Measurements from ENCODE around the gene MOSPD3.
"Not testable (repeated sequence)": the region's sequence is repeated elsewhere in the genome, so short reads cannot be mapped to it uniquely, and the experiment has no call there.

DNA sequence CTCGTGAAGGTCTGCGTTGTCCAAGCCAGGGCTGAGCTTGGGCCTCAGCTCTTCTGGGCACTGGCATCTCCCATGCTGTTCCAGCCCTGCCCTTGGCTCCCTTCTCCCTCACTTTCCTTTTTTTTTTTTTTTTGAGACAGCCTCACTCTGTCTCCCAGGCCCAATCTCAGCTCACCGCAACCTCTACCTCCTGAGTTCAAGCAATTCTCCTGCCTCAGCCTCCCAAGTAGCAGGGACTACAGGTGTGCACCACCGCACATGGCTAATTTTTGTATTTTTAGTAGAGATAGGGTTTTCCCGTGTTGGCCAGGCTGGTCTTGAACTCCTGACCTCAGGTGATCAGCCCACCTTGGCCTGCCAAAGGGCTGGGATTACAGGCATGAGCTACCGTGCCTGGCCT, 47.9 kb upstream of the MOSPD3 start:
- not testable (repeated sequence) for TF ChIP-seq CTCF, POLR2A (IDR thresholded peaks at IDR 0.05)

Data from stomach (tissue), 4 donors.